ENCODE data around the gene CELF1.
"Not testable (repeated sequence)": the region's sequence is repeated elsewhere in the genome, so short reads cannot be mapped to it uniquely, and the experiment has no call there.

Gene CELF1

GRCh38 chr11:47534704-47535251, 18.2 kb downstream of the CELF1 start:
- Histone ChIP-seq H3K27ac (ENCODE audit: low read length) (no peak overlapping the region), H3K4me3 (ENCODE audit: low read length) (no peak overlapping the region), H3K9ac (ENCODE audit: low read depth, low read length) (no peak overlapping the region), H3K4me1 (ENCODE audit: insufficient read depth, low read length) (peaks cover 9% of the 10 kb centered on the region), H3K27me3 (ENCODE audit: insufficient read depth, low read length) (no peaks in the 10 kb centered on the region), H3K9me3 (ENCODE audit: insufficient read depth, low read depth, low read length) (no peaks in the 10 kb centered on the region), H3K36me3 (ENCODE audit: insufficient read depth, low read depth, low read length) (peaks cover 13% of the 10 kb centered on the region; the same call in 1 of the 2 replicates)

GRCh38 chr11:47533690-47534151, 19.2 kb downstream of the CELF1 start:
- H3K4me1 ChIP-seq (ENCODE audit: insufficient read depth, low read length) = peaks cover 2% of the 10 kb centered on the region
- no peak overlapping the region for H3K4me3 ChIP-seq (ENCODE audit: low read length)
- no peak overlapping the region for H3K27ac ChIP-seq (ENCODE audit: low read length)
- H3K36me3 ChIP-seq (ENCODE audit: insufficient read depth, low read depth, low read length) = peaks cover 10% of the 10 kb centered on the region; the same call in 1 of the 2 replicates
- no peak overlapping the region for H3K9ac ChIP-seq (ENCODE audit: low read depth, low read length)
- H3K9me3 ChIP-seq (ENCODE audit: insufficient read depth, low read depth, low read length) = no peaks in the 10 kb centered on the region
- H3K27me3 ChIP-seq (ENCODE audit: insufficient read depth, low read length) = no peaks in the 10 kb centered on the region

- no peak overlapping the region for H3K27ac ChIP-seq (ENCODE audit: low read length)
Measured at GRCh38 chr11:47532597-47533213, 20.2 kb downstream of the CELF1 start.

GRCh38 chr11:47531666-47532065, 21.3 kb downstream of the CELF1 start:
- Histone ChIP-seq H3K9ac (ENCODE audit: low read depth, low read length) (no peak overlapping the region), H3K36me3 (ENCODE audit: insufficient read depth, low read depth, low read length) (peaks cover 10% of the 10 kb centered on the region; the same call in 1 of the 2 replicates), H3K4me1 (ENCODE audit: insufficient read depth, low read length) (peaks cover 2% of the 10 kb centered on the region), H3K9me3 (ENCODE audit: insufficient read depth, low read depth, low read length) (no peaks in the 10 kb centered on the region), H3K27me3 (ENCODE audit: insufficient read depth, low read length) (no peaks in the 10 kb centered on the region), H3K4me3 (ENCODE audit: low read length) (no peak overlapping the region), H3K27ac (ENCODE audit: low read length) (no peak overlapping the region)

More at GRCh38 chr11:47532597-47533213, 20.2 kb downstream of the CELF1 start:
- Histone ChIP-seq H3K9me3 (ENCODE audit: insufficient read depth, low read depth, low read length) (no peaks in the 10 kb centered on the region), H3K27me3 (ENCODE audit: insufficient read depth, low read length) (no peaks in the 10 kb centered on the region), H3K4me3 (ENCODE audit: low read length) (no peak overlapping the region), H3K4me1 (ENCODE audit: insufficient read depth, low read length) (peaks cover 2% of the 10 kb centered on the region), H3K36me3 (ENCODE audit: insufficient read depth, low read depth, low read length) (peaks cover 10% of the 10 kb centered on the region; the same call in 1 of the 2 replicates), H3K9ac (ENCODE audit: low read depth, low read length) (no peak overlapping the region; the same call in 1 of the 2 replicates)

- not testable (repeated sequence) for H3K27me3 ChIP-seq (ENCODE audit: insufficient read depth, low read length); H3K9me3 ChIP-seq (ENCODE audit: insufficient read depth, low read depth, low read length); H3K27ac ChIP-seq (ENCODE audit: low read length); H3K4me1 ChIP-seq (ENCODE audit: insufficient read depth, low read length); H3K36me3 ChIP-seq (ENCODE audit: insufficient read depth, low read depth, low read length); H3K4me3 ChIP-seq (ENCODE audit: low read length); H3K9ac ChIP-seq (ENCODE audit: low read depth, low read length)
Measured at GRCh38 chr11:47530721-47531120, 22.2 kb downstream of the CELF1 start.

GRCh38 chr11:47529951-47530350, 23.0 kb downstream of the CELF1 start:
- Histone ChIP-seq H3K27me3 (ENCODE audit: insufficient read depth, low read length) (no peaks in the 10 kb centered on the region), H3K4me1 (ENCODE audit: insufficient read depth, low read length) (peaks cover 11% of the 10 kb centered on the region), H3K9ac (ENCODE audit: low read depth, low read length) (no peak overlapping the region), H3K27ac (ENCODE audit: low read length) (no peak overlapping the region), H3K4me3 (ENCODE audit: low read length) (no peak overlapping the region), H3K9me3 (ENCODE audit: insufficient read depth, low read depth, low read length) (no peaks in the 10 kb centered on the region), H3K36me3 (ENCODE audit: insufficient read depth, low read depth, low read length) (peaks cover 9% of the 10 kb centered on the region; the same call in 1 of the 2 replicates)

- peaks cover 27% of the 10 kb centered on the region for H3K4me1 ChIP-seq (ENCODE audit: insufficient read depth, low read length)
Measured at GRCh38 chr11:47527186-47527585, 25.7 kb downstream of the CELF1 start.

GRCh38 chr11:47526032-47526431, 26.9 kb downstream of the CELF1 start:
- H3K9me3 ChIP-seq (ENCODE audit: insufficient read depth, low read depth, low read length); H3K27ac ChIP-seq (ENCODE audit: low read length); H3K9ac ChIP-seq (ENCODE audit: low read depth, low read length); H3K27me3 ChIP-seq (ENCODE audit: insufficient read depth, low read length); H3K4me3 ChIP-seq (ENCODE audit: low read length); H3K36me3 ChIP-seq (ENCODE audit: insufficient read depth, low read depth, low read length): not testable (repeated sequence)
- peaks cover 27% of the 10 kb centered on the region for H3K4me1 ChIP-seq (ENCODE audit: insufficient read depth, low read length)

More at GRCh38 chr11:47527186-47527585, 25.7 kb downstream of the CELF1 start:
- Histone ChIP-seq H3K36me3 (ENCODE audit: insufficient read depth, low read depth, low read length) (peaks cover 9% of the 10 kb centered on the region; the same call in 1 of the 2 replicates), H3K27me3 (ENCODE audit: insufficient read depth, low read length) (no peaks in the 10 kb centered on the region), H3K9me3 (ENCODE audit: insufficient read depth, low read depth, low read length) (no peaks in the 10 kb centered on the region), H3K27ac (ENCODE audit: low read length) (no peak overlapping the region), H3K4me3 (ENCODE audit: low read length) (no peak overlapping the region), H3K9ac (ENCODE audit: low read depth, low read length) (no peak overlapping the region)

- peak overlapping the region; percentile 43 for H3K27ac ChIP-seq (ENCODE audit: low read length)
- peak overlapping the region; percentile 46; the same call in 1 of the 2 replicates for H3K9ac ChIP-seq (ENCODE audit: low read depth, low read length)
- no peaks in the 10 kb centered on the region for H3K27me3 ChIP-seq (ENCODE audit: insufficient read depth, low read length)
- peaks cover 27% of the 10 kb centered on the region for H3K4me1 ChIP-seq (ENCODE audit: insufficient read depth, low read length)
- H3K4me3 ChIP-seq (ENCODE audit: low read length) = peak overlapping the region; percentile 37; the same call in 1 of the 2 replicates
- peaks cover 4% of the 10 kb centered on the region; the same call in 1 of the 2 replicates for H3K36me3 ChIP-seq (ENCODE audit: insufficient read depth, low read depth, low read length)
- H3K9me3 ChIP-seq (ENCODE audit: insufficient read depth, low read depth, low read length) = no peaks in the 10 kb centered on the region
Measured at GRCh38 chr11:47524291-47524874, 28.5 kb downstream of the CELF1 start.

GRCh38 chr11:47523490-47524225, 29.3 kb downstream of the CELF1 start:
- Histone ChIP-seq H3K9ac (ENCODE audit: low read depth, low read length) (no peak overlapping the region), H3K27ac (ENCODE audit: low read length) (no peak overlapping the region)

GRCh38 chr11:47518212-47518964, 34.5 kb downstream of the CELF1 start:
- Histone ChIP-seq H3K27ac (ENCODE audit: low read length) (no peak overlapping the region), H3K27me3 (ENCODE audit: insufficient read depth, low read length) (no peaks in the 10 kb centered on the region), H3K36me3 (ENCODE audit: insufficient read depth, low read depth, low read length) (no peaks in the 10 kb centered on the region), H3K4me3 (ENCODE audit: low read length) (no peak overlapping the region), H3K9me3 (ENCODE audit: insufficient read depth, low read depth, low read length) (no peaks in the 10 kb centered on the region), H3K9ac (ENCODE audit: low read depth, low read length) (no peak overlapping the region), H3K4me1 (ENCODE audit: insufficient read depth, low read length) (peaks cover 23% of the 10 kb centered on the region)

More at GRCh38 chr11:47523490-47524225, 29.3 kb downstream of the CELF1 start:
- peaks cover 30% of the 10 kb centered on the region for H3K4me1 ChIP-seq (ENCODE audit: insufficient read depth, low read length)
- H3K4me3 ChIP-seq (ENCODE audit: low read length) = 0 out of 2 replicates have a peak overlapping the region, but pooled peaks have one; percentile 11
- peaks cover 4% of the 10 kb centered on the region; the same call in 1 of the 2 replicates for H3K36me3 ChIP-seq (ENCODE audit: insufficient read depth, low read depth, low read length)
- no peaks in the 10 kb centered on the region for H3K27me3 ChIP-seq (ENCODE audit: insufficient read depth, low read length)
- no peaks in the 10 kb centered on the region for H3K9me3 ChIP-seq (ENCODE audit: insufficient read depth, low read depth, low read length)

All from iPS-20b (cell line).